Measurements from ENCODE around the gene LRRC74A.
A peak's percentile ranks its signal among the peaks of the same experiment; 100 is the strongest.

- TF ChIP-seq CTCF (conservative IDR thresholded peaks at IDR 0.05) (peak; percentile 79), ZFX (IDR thresholded peaks at IDR 0.05) (no peak)
These were observed 15.2 kb upstream of the LRRC74A start for GRCh38 chr14:76810953-76811400.

Measured in C4-2B (cell line).